ENCODE measurements around the gene NEXMIF.

The NEXMIF gene

GRCh38 chrX:74797338-74797887 is 127.8 kb downstream of the NEXMIF start:
- TF ChIP-seq CTCF (IDR thresholded peaks at IDR 0.05; ENCODE audit: control insufficient read depth, extremely low read depth, insufficient read depth) = no peak
- H3K4me3 ChIP-seq (ENCODE audit: low read depth, low read length) = no peak overlapping the region
- DNase-seq (ENCODE audit: low read depth) = no peak

- 0 out of 2 replicates have a peak, but pooled peaks have one; percentile 10 for TF ChIP-seq CTCF (IDR thresholded peaks at IDR 0.05; ENCODE audit: control insufficient read depth, extremely low read depth, insufficient read depth)
- no peak overlapping the region for H3K4me3 ChIP-seq (ENCODE audit: low read depth, low read length)
- DNase-seq (ENCODE audit: low read depth) = no peak
Measured at GRCh38 chrX:74788545-74789086, 136.6 kb downstream of the NEXMIF start.

- H3K4me3 ChIP-seq (ENCODE audit: low read depth, low read length) = no peak overlapping the region
- TF ChIP-seq CTCF (IDR thresholded peaks at IDR 0.05; ENCODE audit: control insufficient read depth, extremely low read depth, insufficient read depth) = no peak
- no peak for DNase-seq (ENCODE audit: low read depth)
Measured at GRCh38 chrX:74784629-74785028, 140.6 kb downstream of the NEXMIF start.

GRCh38 chrX:74781507-74782034 is 143.7 kb downstream of the NEXMIF start:
- DNase-seq (ENCODE audit: low read depth) = no peak
- no peak for TF ChIP-seq CTCF (IDR thresholded peaks at IDR 0.05; ENCODE audit: control insufficient read depth, extremely low read depth, insufficient read depth)

GRCh38 chrX:74779175-74779574 is 146.1 kb downstream of the NEXMIF start:
- H3K4me3 ChIP-seq (ENCODE audit: low read depth, low read length) = no peak overlapping the region
- no peak for TF ChIP-seq CTCF (IDR thresholded peaks at IDR 0.05; ENCODE audit: control insufficient read depth, extremely low read depth, insufficient read depth)
- DNase-seq (ENCODE audit: low read depth) = no peak

More at GRCh38 chrX:74781507-74782034, 143.7 kb downstream of the NEXMIF start:
- H3K4me3 ChIP-seq (ENCODE audit: low read depth, low read length) = no peak overlapping the region

GRCh38 chrX:74774988-74775387 is 150.3 kb downstream of the NEXMIF start:
- no peak overlapping the region for H3K4me3 ChIP-seq (ENCODE audit: low read depth, low read length)
- no peak for TF ChIP-seq CTCF (IDR thresholded peaks at IDR 0.05; ENCODE audit: control insufficient read depth, extremely low read depth, insufficient read depth)
- DNase-seq (ENCODE audit: low read depth) = no peak

- no peak for DNase-seq (ENCODE audit: low read depth)
- no peak overlapping the region for H3K4me3 ChIP-seq (ENCODE audit: low read depth, low read length)
- TF ChIP-seq CTCF (IDR thresholded peaks at IDR 0.05; ENCODE audit: control insufficient read depth, extremely low read depth, insufficient read depth) = no peak
Measured at GRCh38 chrX:74736450-74736849, 188.8 kb downstream of the NEXMIF start.

All from LNCaP clone FGC (cell line).